K562 (cell line): ENCODE measurements around the gene NOL4L. TPM values are rescaled to one million over a fixed set of nuclear protein-coding genes. Genes with fewer than 3 reads are reported as not detected.

ENCODE experiments used
- EWSR1 ChIP-seq: fragments of 450-650 bp; IDR thresholded peaks from 2 replicates; pipeline ENCODE4 v1.6.1; 2018; ENCODE audit warnings: borderline replicate concordance, mild to moderate bottlenecking, low read depth, moderate library complexity; ENCODE audit not compliant: partially characterized antibody
- POLR2B ChIP-seq: fragments of 450-650 bp; IDR thresholded peaks from 2 replicates; pipeline ENCODE4 v1.6.1; 2018; ENCODE audit warnings: low read depth; ENCODE audit not compliant: partially characterized antibody
- PYGO2 ChIP-seq: fragments of 450-650 bp; IDR thresholded peaks from 2 replicates; pipeline ENCODE4 v1.6.1; 2016; ENCODE audit warnings: mild to moderate bottlenecking, missing genetic modification characterization, moderate library complexity, missing compliant biosample characterization
- RNF2 ChIP-seq: sonication (generic); IDR thresholded peaks from 2 replicates; pipeline ENCODE4 v1.6.1; 2016
- TCF7 ChIP-seq: sonication (generic); IDR thresholded peaks from 2 replicates; pipeline ENCODE4 v1.6.1; 2016; ENCODE audit warnings: antibody characterized with exemption, borderline replicate concordance
- ZNF146 ChIP-seq: IDR thresholded peaks from one replicate; pipeline ENCODE4 v1.6.1; 2018; ENCODE audit warnings: missing compliant biosample characterization; ENCODE audit not compliant: unreplicated experiment
- ZNF184 ChIP-seq: sonication (generic); formaldehyde crosslinking; IDR thresholded peaks from 2 replicates; pipeline ENCODE4 v1.5.0; 2020; ENCODE audit warnings: missing genetic modification reagents
- ZNF766 ChIP-seq: fragments of 200-800 bp; sonication (Bioruptor generic); conservative IDR thresholded peaks from 2 replicates; pipeline ENCODE4 v1.6.1; 2016; ENCODE audit warnings: missing genetic modification characterization, missing compliant biosample characterization
- ZSCAN29 ChIP-seq: fragments of 450-650 bp; IDR thresholded peaks from 2 replicates; pipeline ENCODE4 v1.6.1; 2017
- polyA plus RNA-seq, 8 experiments: library from polyadenylated mRNA; depleted of rRNA in 4 of 8; stranded (reverse) in 5 of 8; unstranded in 3 of 8; fragments of >200 nt; fragmentation: Nextera tagmentation in 2 of 8; fragmentation: Illumina TruSeq in 1 of 8; extraction: Ambion mirVana in 2 of 8; extraction: Trizol in 1 of 8; gene quantifications; 2 replicates each; pipeline versions ENCODE4 v1.2.1 to v1.2.3, GENCODE V29; 2011 to 2014; ENCODE audit warnings: inconsistent platforms in 1 of 8, missing spikeins in 1 of 8
- total RNA-seq, 7 experiments: library from RNA; depleted of rRNA in 6 of 7; stranded (reverse); fragments of >200 nt in 6 of 7; fragmentation: Illumina TruSeq in 2 of 7; extraction: Trizol in 2 of 7; gene quantifications; 2 replicates each; pipeline versions ENCODE4 v1.2.1 to v1.2.3, GENCODE V29; 2011 to 2021; ENCODE audit warnings: low replicate concordance in 1 of 7
- TF ChIP-seq, protein P1 (sequence below): fragments of 200-600 bp; sonication (generic); IDR thresholded peaks from one replicate; pipeline ENCODE4 v1.6.1; 2012; ENCODE audit warnings: mild to moderate bottlenecking, low read depth, low read length, inconsistent platforms
- TF ChIP-seq, protein P2 (sequence below): sonication (generic); formaldehyde crosslinking; IDR thresholded peaks from 2 replicates; pipeline ENCODE4 v1.8.0; 2022; ENCODE audit warnings: missing genetic modification reagents, mild to moderate bottlenecking, moderate library complexity, borderline replicate concordance
- TF ChIP-seq, protein P3 (sequence below): fragments of 250-450 bp; sonication (Bioruptor Pico); IDR thresholded peaks from 2 replicates; pipeline ENCODE4 v1.4.0; 2020; ENCODE audit warnings: mild to moderate bottlenecking, moderate library complexity

The NOL4L gene
- total and polyA plus RNA-seq, 9 of the 15 experiments (the other 6 are each of a cell fraction or from before 2014, with no cell fraction given) = 5.1 to 36.2 (median 13.6) TPM

DNA sequence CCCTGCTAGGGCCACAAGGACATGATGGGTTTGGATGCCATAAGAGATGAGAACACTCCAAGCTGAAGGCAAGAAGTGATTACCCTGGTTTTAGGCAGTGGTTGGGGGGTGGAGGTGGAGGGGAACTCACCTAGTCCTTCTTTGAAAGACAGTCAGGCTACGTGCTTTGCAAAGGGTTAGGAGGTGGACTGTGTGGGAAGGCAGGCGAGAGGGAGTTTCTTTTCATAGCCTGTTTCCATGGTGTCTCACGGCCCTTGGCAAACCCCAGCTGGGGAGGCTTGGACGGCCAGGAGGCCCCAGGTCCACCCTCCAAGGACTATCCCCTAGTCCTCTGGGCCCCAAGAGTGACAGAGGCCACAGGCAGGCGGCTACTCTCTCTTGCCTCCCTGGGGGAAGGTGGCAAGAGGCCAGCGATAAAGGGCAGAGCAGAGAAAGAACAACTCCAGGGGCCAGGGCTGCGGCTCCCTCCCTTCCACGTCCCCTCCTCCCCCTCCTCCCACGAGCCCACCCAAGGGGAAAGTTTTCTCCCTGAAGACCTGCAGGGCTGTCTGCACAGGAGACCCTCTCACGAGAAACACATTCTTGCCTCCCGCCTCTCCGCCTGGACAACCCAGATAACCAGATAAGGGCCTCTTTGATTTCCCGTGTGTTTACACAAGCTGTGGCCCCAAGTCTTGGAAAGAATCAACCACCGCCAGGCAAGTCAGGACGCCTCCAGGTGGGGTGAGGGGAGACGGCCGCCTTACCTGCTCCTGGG lies 74.4 kb downstream of the NOL4L start (continued):
- TF ChIP-seq, protein P1, sequence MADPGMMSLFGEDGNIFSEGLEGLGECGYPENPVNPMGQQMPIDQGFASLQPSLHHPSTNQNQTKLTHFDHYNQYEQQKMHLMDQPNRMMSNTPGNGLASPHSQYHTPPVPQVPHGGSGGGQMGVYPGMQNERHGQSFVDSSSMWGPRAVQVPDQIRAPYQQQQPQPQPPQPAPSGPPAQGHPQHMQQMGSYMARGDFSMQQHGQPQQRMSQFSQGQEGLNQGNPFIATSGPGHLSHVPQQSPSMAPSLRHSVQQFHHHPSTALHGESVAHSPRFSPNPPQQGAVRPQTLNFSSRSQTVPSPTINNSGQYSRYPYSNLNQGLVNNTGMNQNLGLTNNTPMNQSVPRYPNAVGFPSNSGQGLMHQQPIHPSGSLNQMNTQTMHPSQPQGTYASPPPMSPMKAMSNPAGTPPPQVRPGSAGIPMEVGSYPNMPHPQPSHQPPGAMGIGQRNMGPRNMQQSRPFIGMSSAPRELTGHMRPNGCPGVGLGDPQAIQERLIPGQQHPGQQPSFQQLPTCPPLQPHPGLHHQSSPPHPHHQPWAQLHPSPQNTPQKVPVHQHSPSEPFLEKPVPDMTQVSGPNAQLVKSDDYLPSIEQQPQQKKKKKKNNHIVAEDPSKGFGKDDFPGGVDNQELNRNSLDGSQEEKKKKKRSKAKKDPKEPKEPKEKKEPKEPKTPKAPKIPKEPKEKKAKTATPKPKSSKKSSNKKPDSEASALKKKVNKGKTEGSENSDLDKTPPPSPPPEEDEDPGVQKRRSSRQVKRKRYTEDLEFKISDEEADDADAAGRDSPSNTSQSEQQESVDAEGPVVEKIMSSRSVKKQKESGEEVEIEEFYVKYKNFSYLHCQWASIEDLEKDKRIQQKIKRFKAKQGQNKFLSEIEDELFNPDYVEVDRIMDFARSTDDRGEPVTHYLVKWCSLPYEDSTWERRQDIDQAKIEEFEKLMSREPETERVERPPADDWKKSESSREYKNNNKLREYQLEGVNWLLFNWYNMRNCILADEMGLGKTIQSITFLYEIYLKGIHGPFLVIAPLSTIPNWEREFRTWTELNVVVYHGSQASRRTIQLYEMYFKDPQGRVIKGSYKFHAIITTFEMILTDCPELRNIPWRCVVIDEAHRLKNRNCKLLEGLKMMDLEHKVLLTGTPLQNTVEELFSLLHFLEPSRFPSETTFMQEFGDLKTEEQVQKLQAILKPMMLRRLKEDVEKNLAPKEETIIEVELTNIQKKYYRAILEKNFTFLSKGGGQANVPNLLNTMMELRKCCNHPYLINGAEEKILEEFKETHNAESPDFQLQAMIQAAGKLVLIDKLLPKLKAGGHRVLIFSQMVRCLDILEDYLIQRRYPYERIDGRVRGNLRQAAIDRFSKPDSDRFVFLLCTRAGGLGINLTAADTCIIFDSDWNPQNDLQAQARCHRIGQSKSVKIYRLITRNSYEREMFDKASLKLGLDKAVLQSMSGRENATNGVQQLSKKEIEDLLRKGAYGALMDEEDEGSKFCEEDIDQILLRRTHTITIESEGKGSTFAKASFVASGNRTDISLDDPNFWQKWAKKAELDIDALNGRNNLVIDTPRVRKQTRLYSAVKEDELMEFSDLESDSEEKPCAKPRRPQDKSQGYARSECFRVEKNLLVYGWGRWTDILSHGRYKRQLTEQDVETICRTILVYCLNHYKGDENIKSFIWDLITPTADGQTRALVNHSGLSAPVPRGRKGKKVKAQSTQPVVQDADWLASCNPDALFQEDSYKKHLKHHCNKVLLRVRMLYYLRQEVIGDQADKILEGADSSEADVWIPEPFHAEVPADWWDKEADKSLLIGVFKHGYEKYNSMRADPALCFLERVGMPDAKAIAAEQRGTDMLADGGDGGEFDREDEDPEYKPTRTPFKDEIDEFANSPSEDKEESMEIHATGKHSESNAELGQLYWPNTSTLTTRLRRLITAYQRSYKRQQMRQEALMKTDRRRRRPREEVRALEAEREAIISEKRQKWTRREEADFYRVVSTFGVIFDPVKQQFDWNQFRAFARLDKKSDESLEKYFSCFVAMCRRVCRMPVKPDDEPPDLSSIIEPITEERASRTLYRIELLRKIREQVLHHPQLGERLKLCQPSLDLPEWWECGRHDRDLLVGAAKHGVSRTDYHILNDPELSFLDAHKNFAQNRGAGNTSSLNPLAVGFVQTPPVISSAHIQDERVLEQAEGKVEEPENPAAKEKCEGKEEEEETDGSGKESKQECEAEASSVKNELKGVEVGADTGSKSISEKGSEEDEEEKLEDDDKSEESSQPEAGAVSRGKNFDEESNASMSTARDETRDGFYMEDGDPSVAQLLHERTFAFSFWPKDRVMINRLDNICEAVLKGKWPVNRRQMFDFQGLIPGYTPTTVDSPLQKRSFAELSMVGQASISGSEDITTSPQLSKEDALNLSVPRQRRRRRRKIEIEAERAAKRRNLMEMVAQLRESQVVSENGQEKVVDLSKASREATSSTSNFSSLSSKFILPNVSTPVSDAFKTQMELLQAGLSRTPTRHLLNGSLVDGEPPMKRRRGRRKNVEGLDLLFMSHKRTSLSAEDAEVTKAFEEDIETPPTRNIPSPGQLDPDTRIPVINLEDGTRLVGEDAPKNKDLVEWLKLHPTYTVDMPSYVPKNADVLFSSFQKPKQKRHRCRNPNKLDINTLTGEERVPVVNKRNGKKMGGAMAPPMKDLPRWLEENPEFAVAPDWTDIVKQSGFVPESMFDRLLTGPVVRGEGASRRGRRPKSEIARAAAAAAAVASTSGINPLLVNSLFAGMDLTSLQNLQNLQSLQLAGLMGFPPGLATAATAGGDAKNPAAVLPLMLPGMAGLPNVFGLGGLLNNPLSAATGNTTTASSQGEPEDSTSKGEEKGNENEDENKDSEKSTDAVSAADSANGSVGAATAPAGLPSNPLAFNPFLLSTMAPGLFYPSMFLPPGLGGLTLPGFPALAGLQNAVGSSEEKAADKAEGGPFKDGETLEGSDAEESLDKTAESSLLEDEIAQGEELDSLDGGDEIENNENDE = no peak
- TF ChIP-seq, protein P2, sequence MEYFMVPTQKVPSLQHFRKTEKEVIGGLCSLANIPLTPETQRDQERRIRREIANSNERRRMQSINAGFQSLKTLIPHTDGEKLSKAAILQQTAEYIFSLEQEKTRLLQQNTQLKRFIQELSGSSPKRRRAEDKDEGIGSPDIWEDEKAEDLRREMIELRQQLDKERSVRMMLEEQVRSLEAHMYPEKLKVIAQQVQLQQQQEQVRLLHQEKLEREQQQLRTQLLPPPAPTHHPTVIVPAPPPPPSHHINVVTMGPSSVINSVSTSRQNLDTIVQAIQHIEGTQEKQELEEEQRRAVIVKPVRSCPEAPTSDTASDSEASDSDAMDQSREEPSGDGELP = peak; percentile 20; the same call in 1 of the 2 replicates
- TF ChIP-seq ZNF184 (CRISPR knock-in tag) (no peak), TCF7 (peak; percentile 83; the same call in 1 of the 2 replicates), ZNF146 (CRISPR knock-in tag) (no peak), PYGO2 (tag) (no peak), RNF2 (no peak), ZSCAN29 (no peak), EWSR1 (no peak), POLR2B (no peak), ZNF766 (peak; percentile 94)
- TF ChIP-seq, protein P3, sequence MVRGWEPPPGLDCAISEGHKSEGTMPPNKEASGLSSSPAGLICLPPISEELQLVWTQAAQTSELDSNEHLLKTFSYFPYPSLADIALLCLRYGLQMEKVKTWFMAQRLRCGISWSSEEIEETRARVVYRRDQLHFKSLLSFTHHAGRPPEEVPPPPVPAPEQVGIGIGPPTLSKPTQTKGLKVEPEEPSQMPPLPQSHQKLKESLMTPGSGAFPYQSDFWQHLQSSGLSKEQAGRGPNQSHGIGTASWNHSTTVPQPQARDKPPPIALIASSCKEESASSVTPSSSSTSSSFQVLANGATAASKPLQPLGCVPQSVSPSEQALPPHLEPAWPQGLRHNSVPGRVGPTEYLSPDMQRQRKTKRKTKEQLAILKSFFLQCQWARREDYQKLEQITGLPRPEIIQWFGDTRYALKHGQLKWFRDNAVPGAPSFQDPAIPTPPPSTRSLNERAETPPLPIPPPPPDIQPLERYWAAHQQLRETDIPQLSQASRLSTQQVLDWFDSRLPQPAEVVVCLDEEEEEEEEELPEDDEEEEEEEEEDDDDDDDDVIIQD (CRISPR knock-in tag) = no peak
